ENCODE results near the gene NKD1.

DNA sequence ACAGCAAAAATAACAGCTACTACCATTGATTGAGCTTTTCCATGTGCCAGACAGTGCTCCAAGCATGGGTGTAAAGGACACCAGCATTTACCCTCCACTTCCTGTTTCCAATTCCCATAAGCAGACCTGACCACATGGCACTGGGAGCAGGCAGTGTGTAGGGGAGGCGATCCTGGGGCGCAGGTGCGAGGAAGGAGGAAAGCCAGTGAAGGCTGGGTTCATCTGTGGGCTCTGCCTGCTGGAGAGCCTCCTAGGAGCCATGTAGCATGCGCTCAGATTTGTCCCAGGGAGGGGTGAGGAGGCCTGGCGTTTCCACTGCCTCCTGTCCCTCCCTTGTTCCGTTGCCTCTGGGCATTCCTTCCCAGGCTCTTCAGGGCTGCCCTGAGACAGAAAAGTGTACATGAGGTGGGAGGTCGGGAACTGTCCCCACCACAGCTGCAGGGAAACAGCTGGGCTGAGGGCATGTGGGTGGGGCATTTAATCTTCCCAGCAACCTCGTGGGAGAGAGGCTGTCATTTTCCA is 76.3 kb downstream of the NKD1 start:
- TF ChIP-seq, protein P1, sequence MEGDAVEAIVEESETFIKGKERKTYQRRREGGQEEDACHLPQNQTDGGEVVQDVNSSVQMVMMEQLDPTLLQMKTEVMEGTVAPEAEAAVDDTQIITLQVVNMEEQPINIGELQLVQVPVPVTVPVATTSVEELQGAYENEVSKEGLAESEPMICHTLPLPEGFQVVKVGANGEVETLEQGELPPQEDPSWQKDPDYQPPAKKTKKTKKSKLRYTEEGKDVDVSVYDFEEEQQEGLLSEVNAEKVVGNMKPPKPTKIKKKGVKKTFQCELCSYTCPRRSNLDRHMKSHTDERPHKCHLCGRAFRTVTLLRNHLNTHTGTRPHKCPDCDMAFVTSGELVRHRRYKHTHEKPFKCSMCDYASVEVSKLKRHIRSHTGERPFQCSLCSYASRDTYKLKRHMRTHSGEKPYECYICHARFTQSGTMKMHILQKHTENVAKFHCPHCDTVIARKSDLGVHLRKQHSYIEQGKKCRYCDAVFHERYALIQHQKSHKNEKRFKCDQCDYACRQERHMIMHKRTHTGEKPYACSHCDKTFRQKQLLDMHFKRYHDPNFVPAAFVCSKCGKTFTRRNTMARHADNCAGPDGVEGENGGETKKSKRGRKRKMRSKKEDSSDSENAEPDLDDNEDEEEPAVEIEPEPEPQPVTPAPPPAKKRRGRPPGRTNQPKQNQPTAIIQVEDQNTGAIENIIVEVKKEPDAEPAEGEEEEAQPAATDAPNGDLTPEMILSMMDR (IDR thresholded peaks at IDR 0.05) = no peak
- TF ChIP-seq POLR2A (IDR thresholded peaks at IDR 0.05) = no peak

Data from uterus (tissue), 2 donors.